ENCODE data around the gene ACSS3. TPM values are rescaled to one million over a fixed set of nuclear protein-coding genes. Genes with fewer than 3 reads are reported as not detected.

Gene ACSS3
- total RNA-seq, 1 donor from 2014 or later, result 3.6 TPM

GRCh38 chr12:81249976-81250375 is 172.1 kb downstream of the ACSS3 start:
- Mint-ChIP-seq H3K36me3 (ENCODE audit: unreplicated experiment) (no peaks in the 10 kb centered on the region), H3K9me3 (ENCODE audit: unreplicated experiment) (peaks cover 2% of the 10 kb centered on the region), H3K4me3 (ENCODE audit: unreplicated experiment) (no peak overlapping the region), H3K4me1 (ENCODE audit: low read depth, unreplicated experiment) (peaks cover 10% of the 10 kb centered on the region), H3K27me3 (ENCODE audit: unreplicated experiment) (no peaks in the 10 kb centered on the region), H3K27ac (ENCODE audit: unreplicated experiment) (no peak overlapping the region)
- DNase-seq, result no peak
- no peak for TF ChIP-seq CTCF (IDR thresholded peaks at IDR 0.05; ENCODE audit: partially characterized antibody, unreplicated experiment)

- Mint-ChIP-seq H3K4me3 (ENCODE audit: unreplicated experiment) (no peak overlapping the region), H3K4me1 (ENCODE audit: low read depth, unreplicated experiment) (peaks cover 7% of the 10 kb centered on the region), H3K9me3 (ENCODE audit: unreplicated experiment) (no peaks in the 10 kb centered on the region), H3K27me3 (ENCODE audit: unreplicated experiment) (no peaks in the 10 kb centered on the region), H3K27ac (ENCODE audit: unreplicated experiment) (no peak overlapping the region), H3K36me3 (ENCODE audit: unreplicated experiment) (no peaks in the 10 kb centered on the region)
- no peak for DNase-seq
- TF ChIP-seq CTCF (IDR thresholded peaks at IDR 0.05; ENCODE audit: partially characterized antibody, unreplicated experiment), result no peak
Measured at GRCh38 chr12:81252228-81252627, 174.3 kb downstream of the ACSS3 start.

- DNase-seq, result no peak
- no peak overlapping the region for H3K4me3 Mint-ChIP-seq (ENCODE audit: unreplicated experiment)
- H3K27ac Mint-ChIP-seq (ENCODE audit: unreplicated experiment), result no peak overlapping the region
- H3K4me1 Mint-ChIP-seq (ENCODE audit: low read depth, unreplicated experiment), result peaks cover 7% of the 10 kb centered on the region
- no peaks in the 10 kb centered on the region for H3K9me3 Mint-ChIP-seq (ENCODE audit: unreplicated experiment)
- no peaks in the 10 kb centered on the region for H3K27me3 Mint-ChIP-seq (ENCODE audit: unreplicated experiment)
- TF ChIP-seq CTCF (IDR thresholded peaks at IDR 0.05; ENCODE audit: partially characterized antibody, unreplicated experiment), result no peak
- no peaks in the 10 kb centered on the region for H3K36me3 Mint-ChIP-seq (ENCODE audit: unreplicated experiment)
Measured at GRCh38 chr12:81253360-81253759, 175.5 kb downstream of the ACSS3 start.

GRCh38 chr12:81255456-81255855 is 177.6 kb downstream of the ACSS3 start:
- Mint-ChIP-seq H3K27ac (ENCODE audit: unreplicated experiment) (no peak overlapping the region), H3K4me3 (ENCODE audit: unreplicated experiment) (no peak overlapping the region), H3K36me3 (ENCODE audit: unreplicated experiment) (no peaks in the 10 kb centered on the region), H3K27me3 (ENCODE audit: unreplicated experiment) (no peaks in the 10 kb centered on the region), H3K9me3 (ENCODE audit: unreplicated experiment) (no peaks in the 10 kb centered on the region), H3K4me1 (ENCODE audit: low read depth, unreplicated experiment) (peaks cover 7% of the 10 kb centered on the region)
- DNase-seq, result no peak
- TF ChIP-seq CTCF (IDR thresholded peaks at IDR 0.05; ENCODE audit: partially characterized antibody, unreplicated experiment), result no peak

- no peaks in the 10 kb centered on the region for H3K27me3 Mint-ChIP-seq (ENCODE audit: unreplicated experiment)
- H3K9me3 Mint-ChIP-seq (ENCODE audit: unreplicated experiment), result no peaks in the 10 kb centered on the region
- H3K4me1 Mint-ChIP-seq (ENCODE audit: low read depth, unreplicated experiment), result peaks cover 7% of the 10 kb centered on the region
- DNase-seq, result no peak
- no peaks in the 10 kb centered on the region for H3K36me3 Mint-ChIP-seq (ENCODE audit: unreplicated experiment)
- no peak overlapping the region for H3K4me3 Mint-ChIP-seq (ENCODE audit: unreplicated experiment)
- TF ChIP-seq CTCF (IDR thresholded peaks at IDR 0.05; ENCODE audit: partially characterized antibody, unreplicated experiment), result no peak
- no peak overlapping the region for H3K27ac Mint-ChIP-seq (ENCODE audit: unreplicated experiment)
Measured at GRCh38 chr12:81255947-81256346, 178.1 kb downstream of the ACSS3 start.
